Measurements from ENCODE around the gene LINC00237.

Gene LINC00237

GRCh38 chr20:21096321-21097043, 9.7 kb downstream of the LINC00237 start:
- DNase-seq (ENCODE audit: low spot score), result peak; percentile 83

- no peak for DNase-seq (ENCODE audit: low spot score)
Observed at GRCh38 chr20:21092806-21093205, 13.4 kb downstream of the LINC00237 start.

GRCh38 chr20:21090721-21091120, 15.4 kb downstream of the LINC00237 start:
- peak; percentile 56 for DNase-seq (ENCODE audit: low spot score)

- DNase-seq (ENCODE audit: low spot score), result no peak
Observed at GRCh38 chr20:21090111-21090618, 16.0 kb downstream of the LINC00237 start.

- peak; percentile 88 for DNase-seq (ENCODE audit: low spot score)
Observed at GRCh38 chr20:21089391-21089790, 16.8 kb downstream of the LINC00237 start.

GRCh38 chr20:21087862-21088540, 18.2 kb downstream of the LINC00237 start:
- no peak for DNase-seq (ENCODE audit: low spot score)

- no peak for DNase-seq (ENCODE audit: low spot score)
Observed at GRCh38 chr20:21083825-21084325, 22.3 kb downstream of the LINC00237 start.

GRCh38 chr20:21082584-21082983, 23.6 kb downstream of the LINC00237 start:
- DNase-seq (ENCODE audit: low spot score), result no peak

- DNase-seq (ENCODE audit: low spot score), result peak; percentile 80
Observed at GRCh38 chr20:21077809-21078345, 28.3 kb downstream of the LINC00237 start.

- no peak for DNase-seq (ENCODE audit: low spot score)
Observed at GRCh38 chr20:21076073-21076472, 30.1 kb downstream of the LINC00237 start.

GRCh38 chr20:21075471-21075870, 30.7 kb downstream of the LINC00237 start:
- DNase-seq (ENCODE audit: low spot score), result peak; percentile 55

GRCh38 chr20:21074605-21075336, 31.4 kb downstream of the LINC00237 start:
- peak; percentile 91 for DNase-seq (ENCODE audit: low spot score)

- DNase-seq (ENCODE audit: low spot score), result no peak
Observed at GRCh38 chr20:21067255-21067654, 38.9 kb downstream of the LINC00237 start.

- no peak for DNase-seq (ENCODE audit: low spot score)
Observed at GRCh38 chr20:21064924-21065323, 41.2 kb downstream of the LINC00237 start.

GRCh38 chr20:21063276-21063675, 42.9 kb downstream of the LINC00237 start:
- no peak for DNase-seq (ENCODE audit: low spot score)

- peak; percentile 58 for DNase-seq (ENCODE audit: low spot score)
Observed at GRCh38 chr20:21053002-21053762, 53.0 kb downstream of the LINC00237 start.

- DNase-seq (ENCODE audit: low spot score), result no peak
Observed at GRCh38 chr20:21052686-21053001, 53.5 kb downstream of the LINC00237 start.

GRCh38 chr20:21052241-21052640, 53.9 kb downstream of the LINC00237 start:
- no peak for DNase-seq (ENCODE audit: low spot score)

- no peak for DNase-seq (ENCODE audit: low spot score)
Observed at GRCh38 chr20:21050710-21051109, 55.4 kb downstream of the LINC00237 start.

- no peak for DNase-seq (ENCODE audit: low spot score)
Observed at GRCh38 chr20:21049305-21049828, 56.8 kb downstream of the LINC00237 start.

- peak; percentile 47 for DNase-seq (ENCODE audit: low spot score)
Observed at GRCh38 chr20:21048841-21049273, 57.3 kb downstream of the LINC00237 start.

Measured in SW480 (cell line).